HG03354 (cell line): ENCODE data around the gene CPLANE1.

Experiments
- ATAC-seq: cut with Tn5 transposase; IDR thresholded peaks from one replicate; pipeline ENCODE4 v1.9.1; 2021; ENCODE audit warnings: mild to moderate bottlenecking; ENCODE audit not compliant: unreplicated experiment, poor library complexity, severe bottlenecking

Gene CPLANE1

GRCh38 chr5:37211661-37212060, 37.5 kb downstream of the CPLANE1 start:
- ATAC-seq: no peak

GRCh38 chr5:37208883-37209797, 40.0 kb downstream of the CPLANE1 start:
- ATAC-seq: no peak

DNA sequence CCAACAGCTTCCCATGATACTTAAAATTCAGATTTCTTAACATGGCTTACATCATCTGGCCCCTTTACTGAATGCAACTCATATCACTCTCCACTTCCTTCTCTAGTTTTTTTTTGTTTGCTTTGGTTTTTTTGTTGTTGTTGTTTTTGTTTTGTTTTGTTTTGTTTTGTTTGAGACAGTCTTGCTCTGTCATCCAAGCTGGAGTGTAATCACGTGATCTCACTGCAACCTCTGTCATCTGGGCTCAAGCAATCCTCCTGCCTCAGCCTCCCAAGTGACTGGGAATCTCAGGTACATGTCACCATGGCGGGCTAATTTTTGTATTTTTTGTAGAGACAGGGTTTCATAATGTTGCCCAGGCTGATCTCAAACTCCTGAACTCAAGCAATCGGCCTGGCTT, 41.4 kb downstream of the CPLANE1 start:
- no peak for ATAC-seq

DNA sequence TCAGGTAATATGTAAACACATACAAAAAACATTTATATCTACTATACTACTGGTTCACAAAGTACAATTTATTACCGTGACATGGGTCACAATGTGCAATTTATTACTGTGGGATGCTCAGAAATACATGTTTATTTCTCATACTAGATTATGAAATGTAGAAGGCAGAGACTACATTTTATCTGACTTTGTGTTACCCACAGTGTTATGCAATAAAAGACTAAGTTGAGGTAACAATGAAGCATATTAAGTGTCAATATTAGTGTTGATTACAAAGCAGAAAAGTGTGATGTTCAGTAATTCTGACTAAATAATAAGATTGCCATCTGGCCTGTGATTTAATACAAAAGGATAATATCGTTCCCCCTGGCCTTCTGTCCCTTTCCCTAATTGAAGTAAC, 42.4 kb downstream of the CPLANE1 start:
- ATAC-seq: no peak

- ATAC-seq: no peak
Observed at GRCh38 chr5:37198842-37199241, 50.3 kb downstream of the CPLANE1 start.

- peak; percentile 58 for ATAC-seq
Observed at GRCh38 chr5:37198061-37198460, 51.1 kb downstream of the CPLANE1 start.

GRCh38 chr5:37197340-37198050, 51.7 kb downstream of the CPLANE1 start:
- ATAC-seq: peak; percentile 87

GRCh38 chr5:37190592-37190991, 58.6 kb downstream of the CPLANE1 start:
- no peak for ATAC-seq

DNA sequence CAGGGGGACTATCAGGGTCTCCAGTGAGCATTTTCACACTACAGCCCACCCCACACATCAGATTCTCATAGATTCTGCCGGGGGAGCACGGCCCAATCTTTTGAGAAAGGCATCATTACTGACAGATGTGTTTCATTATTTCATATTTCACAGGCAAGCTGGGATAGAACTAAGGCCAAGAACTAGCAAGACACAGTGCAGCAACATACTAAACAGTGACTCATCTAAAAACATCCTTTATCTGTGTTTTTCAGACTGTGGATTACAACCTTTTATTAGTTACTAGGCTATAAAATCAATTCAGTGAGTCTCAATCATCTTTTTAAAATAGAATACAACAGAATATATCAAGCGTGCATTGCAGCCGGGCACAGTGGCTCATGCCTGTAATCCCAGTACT, 59.8 kb downstream of the CPLANE1 start:
- no peak for ATAC-seq

DNA sequence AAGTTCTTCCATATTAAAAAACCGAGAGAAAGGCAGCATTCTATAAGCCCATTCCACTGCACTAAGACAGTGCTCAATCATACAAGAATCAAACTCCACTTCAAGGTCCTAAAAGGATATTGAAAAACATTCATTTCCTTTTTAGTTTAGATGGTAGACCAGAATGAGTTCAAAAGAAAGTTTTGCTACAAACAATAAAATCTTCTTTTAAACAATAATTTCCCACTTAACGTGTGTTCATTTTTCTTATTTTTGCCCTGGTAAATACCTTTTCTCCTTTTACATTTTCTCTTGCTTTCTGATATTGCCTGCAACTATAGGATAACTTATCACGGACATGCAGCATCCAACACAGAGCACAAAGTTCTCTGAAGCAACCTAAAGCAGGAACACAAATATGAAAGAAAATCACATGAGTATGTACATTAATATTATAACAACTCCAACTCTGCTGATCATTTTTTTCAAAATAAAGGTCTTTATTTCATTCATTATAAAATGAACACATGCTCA, 61.7 kb downstream of the CPLANE1 start:
- ATAC-seq: no peak

GRCh38 chr5:37184748-37185364, 64.3 kb downstream of the CPLANE1 start:
- peak; percentile 89 for ATAC-seq

GRCh38 chr5:37182667-37183066, 66.5 kb downstream of the CPLANE1 start:
- no peak for ATAC-seq

- no peak for ATAC-seq
Observed at GRCh38 chr5:37174928-37175327, 74.2 kb downstream of the CPLANE1 start.

- no peak for ATAC-seq
Observed at GRCh38 chr5:37172957-37173356, 76.2 kb downstream of the CPLANE1 start.

GRCh38 chr5:37170856-37171255, 78.3 kb downstream of the CPLANE1 start:
- no peak for ATAC-seq

DNA sequence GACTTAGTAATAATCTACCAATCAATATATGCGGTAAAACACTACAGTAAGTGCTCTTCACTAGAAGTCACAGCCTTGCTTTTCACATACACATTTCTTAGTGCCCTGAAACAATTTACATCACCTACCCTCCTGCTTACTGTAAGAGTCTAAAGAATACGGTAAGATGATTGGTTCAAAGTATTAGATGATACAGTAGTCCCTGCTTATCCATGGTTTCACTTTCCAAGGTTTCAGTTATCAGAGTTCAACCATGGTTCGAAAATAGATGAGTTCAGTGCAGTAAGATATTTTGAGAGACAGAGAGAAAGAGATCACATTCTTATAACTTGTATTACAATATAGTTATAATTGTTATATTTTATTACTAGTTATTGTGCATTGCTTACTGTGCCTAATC, 83.0 kb downstream of the CPLANE1 start:
- ATAC-seq: no peak

GRCh38 chr5:37165761-37166160, 83.4 kb downstream of the CPLANE1 start:
- ATAC-seq: no peak

DNA sequence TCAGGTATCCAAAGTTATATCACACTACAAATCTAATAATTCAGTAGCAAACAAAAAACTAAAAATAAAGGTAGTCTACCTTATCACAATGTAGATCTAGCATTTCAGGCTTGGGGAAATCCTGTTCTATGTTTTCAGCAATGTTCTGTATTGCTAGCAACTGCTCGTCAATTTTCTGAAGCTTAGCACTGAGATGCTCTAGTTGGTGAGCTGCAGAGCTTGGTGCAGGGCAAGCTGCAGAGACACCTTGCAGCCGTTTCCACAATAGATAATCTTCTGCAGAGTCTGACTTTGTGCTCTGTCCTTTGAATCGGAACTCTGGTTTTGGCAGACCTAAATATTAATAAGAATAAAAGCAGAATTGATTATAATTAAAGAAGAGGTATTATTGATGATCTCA, 95.5 kb downstream of the CPLANE1 start:
- no peak for ATAC-seq

DNA sequence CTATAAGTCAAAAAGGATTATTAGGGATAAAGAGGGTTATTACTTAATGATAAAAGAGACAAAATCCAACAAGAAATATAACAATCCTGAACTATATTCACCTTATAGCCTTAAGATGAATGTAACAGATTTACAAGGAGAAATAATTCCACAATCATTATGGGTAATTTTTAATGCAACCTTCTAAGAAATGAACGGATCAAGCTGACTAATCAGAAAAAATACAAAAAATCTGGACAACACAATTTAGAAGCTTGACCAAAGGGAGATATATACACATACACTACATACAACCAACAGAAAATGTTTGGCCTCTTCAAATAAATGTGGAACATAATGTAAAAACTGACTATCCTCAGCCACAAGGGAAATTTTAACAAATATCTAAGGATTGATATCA, 102.3 kb downstream of the CPLANE1 start:
- ATAC-seq: no peak

DNA sequence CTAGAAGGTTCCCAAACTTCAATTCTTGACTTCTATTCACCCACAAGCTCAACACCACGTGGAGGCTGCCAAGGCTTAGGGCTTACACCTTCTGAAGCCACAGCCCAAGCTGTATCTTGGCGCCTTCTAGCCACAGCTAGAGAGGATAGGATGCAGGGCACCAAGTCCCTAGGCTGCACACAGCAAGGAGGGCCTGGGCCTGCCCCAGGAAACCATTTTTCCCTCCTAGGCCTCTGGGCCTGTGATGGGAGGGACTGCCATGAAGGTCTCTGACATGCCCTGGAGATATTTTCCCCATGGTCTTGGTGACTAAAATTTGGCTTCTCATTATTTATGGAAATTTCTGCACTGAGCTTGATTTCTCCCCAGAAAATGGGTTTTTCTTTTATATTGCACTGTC, 112.5 kb downstream of the CPLANE1 start:
- no peak for ATAC-seq
